Left cardiac atrium (tissue), 4 donors: Measurements from ENCODE around the gene VAMP7. TPM values are rescaled to one million over a fixed set of nuclear protein-coding genes. Genes with fewer than 3 reads are reported as not detected.
"Not testable (repeated sequence)": the region's sequence is repeated elsewhere in the genome, so short reads cannot be mapped to it uniquely, and the experiment has no call there.

Experiments
- ATAC-seq, 2 donors: fragments of 200-7000 bp; cut with Tn5 transposase; one replicate each; pipeline ENCODE4 v1.9.1; 2020; ENCODE audit warnings: mild to moderate bottlenecking in 2 of 2, moderate library complexity in 2 of 2
- DNase-seq: peaks from one replicate; pipeline ENCODE4 v3.0.0-alpha.2; 2020
- intact Hi-C, 2 donors: fragments of 100-400 bp; cut with DNase I; formaldehyde crosslinking; loops; one replicate each; pipeline versions ENCODE4 v1.14.1 to v1.15.1; 2022 to 2023
- long read RNA-seq: library from polyadenylated mRNA; unstranded; transcript quantifications from one replicate; pipeline ENCODE4 v2.0.0, GENCODE V29; 2021
- total RNA-seq, 2 donors: library from RNA; stranded (reverse); fragmentation: NEBNext Ultra II Directional; extraction: Animal tissue kit (Norgen Biotek cat#: 25700); gene quantifications; one replicate each; pipeline ENCODE4 v1.2.1, GENCODE V29; 2021
- donor health status: DM: no; HTN: yes; CAD: no.
- donor health status: DM: no; HTN: yes; CAD: no; lungs with severe emphysema.
- donor health status: DM: yes; HTN: yes; CAD: no.
- donor health status: Dilated cardiomyopathy.

Gene VAMP7
- 10 to 100 TPM; 20.9 to 22.8 TPM for total RNA-seq
- long read RNA-seq, transcript VAMP7-202 (8 exons, 2,646 nt), result major isoform, 36 of 55 reads
- long read RNA-seq, partial matches to known transcripts, result 1 of 55 reads
- long read RNA-seq, other reads (novel, unspliced or antisense), result 9 of 55 reads

GRCh38 chrX:155881158-155881993 lies at the start of gene VAMP7:
VAMP7 (plus strand) TSS chrX:155881345; CDS start chrX:155889467, 8,122 bp downstream.
- DNase-seq, result peak; percentile 90
- intact Hi-C loops, result no loop called here
- ATAC-seq, result peak; percentile 100

- DNase-seq (no peak), ATAC-seq (no peak)
- intact Hi-C loops, result no loop called here
Observed at GRCh38 chrX:155841232-155841631, 39.9 kb upstream of the VAMP7 start.

GRCh38 chrX:155851786-155852185 lies 29.4 kb upstream of the VAMP7 start:
- ATAC-seq, DNase-seq, intact Hi-C loops: not testable (repeated sequence)

- ATAC-seq (no peak), DNase-seq (no peak)
- intact Hi-C loops, result no loop called here
Observed at GRCh38 chrX:155857561-155857960, 23.6 kb upstream of the VAMP7 start.

- no peak for DNase-seq
- no peak for ATAC-seq
- intact Hi-C loops, result no loop called here
Observed at GRCh38 chrX:155864655-155865054, 16.5 kb upstream of the VAMP7 start.

- intact Hi-C loops, result no loop called here
- ATAC-seq (no peak), DNase-seq (no peak)
Observed at GRCh38 chrX:155865193-155865592, 16.0 kb upstream of the VAMP7 start.

GRCh38 chrX:155867821-155868220 lies 13.3 kb upstream of the VAMP7 start:
- DNase-seq (no peak), ATAC-seq (no peak)
- intact Hi-C loops, result no loop called here

GRCh38 chrX:155870958-155871357 lies 10.2 kb upstream of the VAMP7 start:
- intact Hi-C loops, result no loop called here
- DNase-seq (no peak), ATAC-seq (no peak)

- intact Hi-C loops, result no loop called here
- no peak for DNase-seq
- ATAC-seq, result no peak
Observed at GRCh38 chrX:155871934-155872333, 9.2 kb upstream of the VAMP7 start.

GRCh38 chrX:155873188-155873587 lies 8.0 kb upstream of the VAMP7 start:
- DNase-seq, result no peak
- no peak for ATAC-seq
- intact Hi-C loops, result no loop called here

GRCh38 chrX:155874571-155875244 lies 6.4 kb upstream of the VAMP7 start:
- intact Hi-C loops, result no loop called here
- DNase-seq, result no peak

GRCh38 chrX:155876704-155877103 lies 4.4 kb upstream of the VAMP7 start:
- DNase-seq, result no peak
- no peak for ATAC-seq

More at GRCh38 chrX:155874571-155875244, 6.4 kb upstream of the VAMP7 start:
- ATAC-seq, result no peak

GRCh38 chrX:155877288-155877687 lies 3.9 kb upstream of the VAMP7 start:
- no peak for DNase-seq
- ATAC-seq, result no peak
- intact Hi-C loops, result no loop called here

More at GRCh38 chrX:155876704-155877103, 4.4 kb upstream of the VAMP7 start:
- intact Hi-C loops, result no loop called here

GRCh38 chrX:155880586-155881157 lies 473 bp upstream of the VAMP7 start:
- ATAC-seq (peak; percentile 14 to 46), DNase-seq (no peak)
- intact Hi-C loops, result no loop called here

GRCh38 chrX:155886409-155886808 lies 5.3 kb downstream of the VAMP7 start:
- intact Hi-C loops, result no loop called here
- DNase-seq (no peak), ATAC-seq (no peak)

GRCh38 chrX:155888139-155888538 lies 7.0 kb downstream of the VAMP7 start:
- ATAC-seq, result no peak
- no peak for DNase-seq
- intact Hi-C loops, result no loop called here

- DNase-seq (no peak), ATAC-seq (no peak)
- intact Hi-C loops, result no loop called here
Observed at GRCh38 chrX:155889328-155889727, 8.2 kb downstream of the VAMP7 start.

GRCh38 chrX:155891446-155892210 lies 10.5 kb downstream of the VAMP7 start:
- intact Hi-C loops, result no loop called here
- DNase-seq, result no peak
- no peak for ATAC-seq

GRCh38 chrX:155893521-155893920 lies 12.4 kb downstream of the VAMP7 start:
- DNase-seq (no peak), ATAC-seq (no peak)
- intact Hi-C loops, result no loop called here
